PC-9 (cell line): ENCODE data around the gene SAMD13. TPM values are rescaled to one million over a fixed set of nuclear protein-coding genes. Genes with fewer than 3 reads are reported as not detected.

Source experiments
- BruUV-seq: library from RNA; stranded (reverse); fragments of 400-500 nt; replicated peaks from 2 replicates; lab custom pipeline; 2021; lab: Mats Ljungman, UMichigan
- CTCF ChIA-PET: fragments of 300-600 bp; sonication (Branson Sonifier 250); formaldehyde crosslinking; loops from one replicate; lab custom pipeline; 2022; ENCODE audit warnings: antibody characterized with exemption; lab: Charles Lee
- POLR2A ChIA-PET: fragments of 300-600 bp; sonication (Branson Sonifier 250); formaldehyde crosslinking; loops from one replicate; lab custom pipeline; 2022; ENCODE audit warnings: antibody characterized with exemption; ENCODE audit not compliant: unreplicated experiment; lab: Charles Lee
- DNase-seq, 2 experiments: peaks; one replicate each; pipeline versions ENCODE4 v3.0.0 to v3.0.0-alpha.2; 2015 to 2022; ENCODE audit warnings: mixed read lengths in 1 of 2
- H2AFZ ChIP-seq: fragments of 200-600 bp; sonication (generic); 2 replicates; pipeline ENCODE4 v1.8.1; 2017; ENCODE audit warnings: antibody characterized with exemption
- H3F3A ChIP-seq: fragments of 200-600 bp; sonication (generic); 2 replicates; pipeline ENCODE4 v1.8.1; 2017; ENCODE audit warnings: antibody characterized with exemption, mild to moderate bottlenecking, low read depth; ENCODE audit not compliant: insufficient read depth
- H3K27ac ChIP-seq: fragments of 200-600 bp; sonication (generic); 2 replicates; pipeline ENCODE4 v1.6.1; 2016; ENCODE audit warnings: mixed run types
- H3K27me3 ChIP-seq: fragments of 200-600 bp; sonication (generic); 2 replicates; pipeline ENCODE4 v1.6.1; 2016; ENCODE audit warnings: low read depth, mixed run types; ENCODE audit not compliant: insufficient read depth
- H3K36me3 ChIP-seq: fragments of 200-600 bp; sonication (generic); 2 replicates; pipeline ENCODE4 v1.6.1; 2016; ENCODE audit warnings: low read depth, mixed run types
- H3K4me1 ChIP-seq: fragments of 200-600 bp; sonication (generic); replicated peaks from 2 replicates; pipeline ENCODE4 v1.6.1; 2016; ENCODE audit warnings: mixed run types; ENCODE audit not compliant: insufficient read depth
- H3K4me2 ChIP-seq: fragments of 200-600 bp; sonication (generic); 2 replicates; pipeline ENCODE4 v1.6.1; 2017; ENCODE audit warnings: mixed run types
- H3K4me3 ChIP-seq: fragments of 200-600 bp; sonication (generic); 2 replicates; pipeline ENCODE4 v1.6.1; 2016; ENCODE audit warnings: mixed run types
- H3K79me2 ChIP-seq: fragments of 200-600 bp; sonication (generic); 2 replicates; pipeline ENCODE4 v1.6.1; 2017; ENCODE audit warnings: low read depth, mixed run types
- H3K9me2 ChIP-seq: fragments of 200-600 bp; sonication (generic); 2 replicates; pipeline ENCODE4 v1.8.1; 2017; ENCODE audit warnings: mild to moderate bottlenecking; ENCODE audit not compliant: insufficient read depth
- H3K9me3 ChIP-seq: fragments of 200-600 bp; sonication (generic); 2 replicates; pipeline ENCODE4 v1.8.1; 2016; ENCODE audit warnings: low read depth; ENCODE audit not compliant: insufficient read depth
- H4K20me1 ChIP-seq: fragments of 200-600 bp; sonication (generic); 2 replicates; pipeline ENCODE4 v1.8.1; 2017; ENCODE audit not compliant: insufficient read depth
- EZH2 ChIP-seq: fragments of 200-600 bp; sonication (generic); IDR thresholded peaks from 2 replicates; pipeline ENCODE4 v1.8.0; 2017; ENCODE audit warnings: antibody characterized with exemption, low read depth
- intact Hi-C: fragments of 100-400 bp; cut with micrococcal nuclease; formaldehyde crosslinking; loops from one replicate; pipeline ENCODE4 v1.10.0; 2022; ENCODE audit not compliant: unreplicated experiment
- total RNA-seq: library from RNA; stranded (reverse); gene quantifications from 2 replicates; pipeline ENCODE4 v1.2.3, GENCODE V29; 2021
- TF ChIP-seq, protein P1 (sequence below): fragments of 200-600 bp; sonication (generic); conservative IDR thresholded peaks from 2 replicates; pipeline ENCODE4 v1.6.1; 2017; ENCODE audit warnings: mixed run types, antibody characterized with exemption, mild to moderate bottlenecking, moderate library complexity

Gene SAMD13
- total RNA-seq, 1 experiment from 2014 or later, result 2.5 TPM

DNA sequence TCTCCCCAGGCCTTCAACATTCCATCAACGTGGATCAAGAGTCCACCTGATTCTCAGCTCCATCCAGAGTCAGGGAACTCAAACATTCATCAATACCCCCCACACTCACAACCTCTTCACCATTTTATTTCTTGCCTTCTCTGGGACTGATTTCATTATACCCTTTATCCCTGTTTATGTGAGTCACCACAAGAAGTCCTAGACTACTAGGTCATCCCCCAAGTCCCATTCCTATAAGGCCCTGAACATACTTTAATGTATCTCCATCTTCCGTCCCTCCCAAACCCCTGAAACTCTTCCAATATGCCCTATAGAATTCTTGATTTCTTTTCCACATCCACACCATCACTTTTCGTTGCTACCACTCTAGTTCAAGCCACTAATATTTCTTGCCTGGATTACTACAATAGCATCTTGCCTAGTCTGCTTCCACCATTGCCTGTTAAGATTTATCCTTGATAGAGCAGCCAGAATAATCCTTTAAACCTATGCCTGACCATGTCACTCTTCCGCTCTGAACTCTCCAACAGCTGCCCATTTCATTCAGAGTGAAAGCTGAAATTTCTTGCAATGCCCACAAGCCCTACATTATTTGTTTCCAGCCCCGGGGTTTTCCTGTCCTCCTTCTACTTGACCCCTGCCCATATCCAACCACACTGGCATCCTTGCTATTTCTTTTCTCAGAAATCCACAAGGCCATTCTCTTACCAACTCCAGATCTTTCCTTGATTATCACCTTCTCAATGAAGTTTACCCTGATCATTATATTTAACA, 9.4 kb upstream of the SAMD13 start:
- TF ChIP-seq, protein P1, sequence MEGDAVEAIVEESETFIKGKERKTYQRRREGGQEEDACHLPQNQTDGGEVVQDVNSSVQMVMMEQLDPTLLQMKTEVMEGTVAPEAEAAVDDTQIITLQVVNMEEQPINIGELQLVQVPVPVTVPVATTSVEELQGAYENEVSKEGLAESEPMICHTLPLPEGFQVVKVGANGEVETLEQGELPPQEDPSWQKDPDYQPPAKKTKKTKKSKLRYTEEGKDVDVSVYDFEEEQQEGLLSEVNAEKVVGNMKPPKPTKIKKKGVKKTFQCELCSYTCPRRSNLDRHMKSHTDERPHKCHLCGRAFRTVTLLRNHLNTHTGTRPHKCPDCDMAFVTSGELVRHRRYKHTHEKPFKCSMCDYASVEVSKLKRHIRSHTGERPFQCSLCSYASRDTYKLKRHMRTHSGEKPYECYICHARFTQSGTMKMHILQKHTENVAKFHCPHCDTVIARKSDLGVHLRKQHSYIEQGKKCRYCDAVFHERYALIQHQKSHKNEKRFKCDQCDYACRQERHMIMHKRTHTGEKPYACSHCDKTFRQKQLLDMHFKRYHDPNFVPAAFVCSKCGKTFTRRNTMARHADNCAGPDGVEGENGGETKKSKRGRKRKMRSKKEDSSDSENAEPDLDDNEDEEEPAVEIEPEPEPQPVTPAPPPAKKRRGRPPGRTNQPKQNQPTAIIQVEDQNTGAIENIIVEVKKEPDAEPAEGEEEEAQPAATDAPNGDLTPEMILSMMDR, result no peak
- TF ChIP-seq EZH2, result no peak
- no peaks in the 10 kb centered on the region for H4K20me1 ChIP-seq
- ChIA-PET CTCF (no interaction called here), POLR2A (no interaction called here)
- intact Hi-C loops, result loop anchor here (10.0 kb wide), 2 partner anchors 47 to 217 kb away; no protein-coding TSS in a partner anchor
- no peaks in the 10 kb centered on the region for H3K9me2 ChIP-seq
- no peak overlapping the region for H2AFZ ChIP-seq
- no peaks in the 10 kb centered on the region for H3K36me3 ChIP-seq
- no peak overlapping the region for H3K4me2 ChIP-seq
- H3K4me1 ChIP-seq, result no peaks in the 10 kb centered on the region
- no peak overlapping the region for H3K4me3 ChIP-seq
- no peak overlapping the region for H3K27ac ChIP-seq
- peaks cover 5% of the 10 kb centered on the region; the same call in 1 of the 2 replicates for H3K9me3 ChIP-seq
- no peaks in the 10 kb centered on the region for H3K27me3 ChIP-seq
- peaks cover under 1% of the 10 kb centered on the region; the same call in 1 of the 2 replicates for H3F3A ChIP-seq
- DNase-seq, result no peak
- BruUV-seq, result no TSS peak
- no peaks in the 10 kb centered on the region for H3K79me2 ChIP-seq

DNA sequence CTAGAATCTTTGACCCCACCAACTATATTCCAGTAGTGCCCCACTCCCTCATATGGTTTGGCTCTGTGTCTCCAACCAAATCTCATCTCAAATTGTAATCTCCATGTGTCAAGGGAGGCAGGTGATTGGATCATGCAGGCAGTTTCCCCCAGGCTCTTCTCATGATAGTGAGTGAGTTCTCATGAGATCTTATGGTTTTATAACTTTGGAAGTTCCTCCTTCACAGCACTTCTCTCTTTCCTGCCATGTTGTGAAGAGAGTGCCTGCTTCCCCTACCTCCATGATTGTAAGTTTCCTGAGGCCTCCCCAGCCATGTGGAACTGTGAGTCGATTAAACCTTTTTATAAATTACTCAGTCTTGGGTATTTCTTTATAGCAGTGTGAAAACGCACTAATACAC, 7.7 kb upstream of the SAMD13 start:
- intact Hi-C loops, result loop anchor here (10.0 kb wide), 2 partner anchors 49 to 219 kb away; no protein-coding TSS in a partner anchor
- DNase-seq, result no peak
- CTCF ChIA-PET, result no interaction called here
- Histone ChIP-seq H3K4me2 (no peak overlapping the region), H3K27me3 (no peaks in the 10 kb centered on the region), H3K9me3 (no peaks in the 10 kb centered on the region), H2AFZ (no peak overlapping the region), H3K9me2 (no peaks in the 10 kb centered on the region), H3F3A (peaks cover 13% of the 10 kb centered on the region), H3K36me3 (no peaks in the 10 kb centered on the region), H3K4me1 (no peaks in the 10 kb centered on the region), H3K4me3 (no peak overlapping the region), H3K79me2 (no peaks in the 10 kb centered on the region), H3K27ac (no peak overlapping the region), H4K20me1 (no peaks in the 10 kb centered on the region)
- BruUV-seq, result no TSS peak
- POLR2A ChIA-PET, result no interaction called here
- TF ChIP-seq EZH2, result no peak
- TF ChIP-seq, protein P1, result no peak

DNA sequence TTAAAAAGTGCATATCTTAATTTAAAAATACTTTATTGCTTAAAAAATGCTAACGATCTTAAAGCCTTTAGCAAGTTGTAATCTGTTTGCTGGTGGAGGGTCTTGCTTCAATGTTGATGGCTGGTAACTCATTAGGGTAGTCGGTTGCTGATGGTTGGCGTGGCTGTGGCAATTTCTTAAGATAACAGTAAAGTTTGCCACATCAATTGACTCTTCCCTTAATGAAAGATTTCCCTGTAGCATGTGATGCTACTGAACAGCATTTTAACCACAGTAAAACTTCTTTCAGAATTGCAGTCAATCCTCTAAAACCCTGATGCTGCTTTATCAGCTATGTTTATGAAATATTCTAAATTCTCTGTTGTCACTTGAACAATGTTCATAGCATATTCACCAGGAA, 6.8 kb upstream of the SAMD13 start:
- BruUV-seq, result no TSS peak
- CTCF ChIA-PET, result no interaction called here
- DNase-seq, result no peak

More for the DNA sequence above, 6.8 kb upstream of the SAMD13 start:
- no peaks in the 10 kb centered on the region for H3K9me2 ChIP-seq
- H4K20me1 ChIP-seq, result no peaks in the 10 kb centered on the region
- TF ChIP-seq EZH2, result no peak
- TF ChIP-seq, protein P1, result no peak
- H3K4me1 ChIP-seq, result peaks cover 7% of the 10 kb centered on the region
- H3K27ac ChIP-seq, result no peak overlapping the region
- H3K27me3 ChIP-seq, result no peaks in the 10 kb centered on the region
- no peaks in the 10 kb centered on the region for H3K36me3 ChIP-seq
- H3K4me3 ChIP-seq, result no peak overlapping the region
- H2AFZ ChIP-seq, result no peak overlapping the region
- no peaks in the 10 kb centered on the region for H3K79me2 ChIP-seq
- H3K4me2 ChIP-seq, result no peak overlapping the region
- intact Hi-C loops, result loop anchor here (10.0 kb wide), 2 partner anchors 50 to 220 kb away; no protein-coding TSS in a partner anchor
- POLR2A ChIA-PET, result no interaction called here
- peaks cover 13% of the 10 kb centered on the region for H3F3A ChIP-seq
- no peaks in the 10 kb centered on the region for H3K9me3 ChIP-seq
